ENCODE data around the gene GMPPA. TPM values are rescaled to one million over a fixed set of nuclear protein-coding genes. Genes with fewer than 3 reads are reported as not detected.

GMPPA gene
- total RNA-seq, 4 donors from 2014 or later = 16.2 to 32.6 (median 19.9) TPM

DNA sequence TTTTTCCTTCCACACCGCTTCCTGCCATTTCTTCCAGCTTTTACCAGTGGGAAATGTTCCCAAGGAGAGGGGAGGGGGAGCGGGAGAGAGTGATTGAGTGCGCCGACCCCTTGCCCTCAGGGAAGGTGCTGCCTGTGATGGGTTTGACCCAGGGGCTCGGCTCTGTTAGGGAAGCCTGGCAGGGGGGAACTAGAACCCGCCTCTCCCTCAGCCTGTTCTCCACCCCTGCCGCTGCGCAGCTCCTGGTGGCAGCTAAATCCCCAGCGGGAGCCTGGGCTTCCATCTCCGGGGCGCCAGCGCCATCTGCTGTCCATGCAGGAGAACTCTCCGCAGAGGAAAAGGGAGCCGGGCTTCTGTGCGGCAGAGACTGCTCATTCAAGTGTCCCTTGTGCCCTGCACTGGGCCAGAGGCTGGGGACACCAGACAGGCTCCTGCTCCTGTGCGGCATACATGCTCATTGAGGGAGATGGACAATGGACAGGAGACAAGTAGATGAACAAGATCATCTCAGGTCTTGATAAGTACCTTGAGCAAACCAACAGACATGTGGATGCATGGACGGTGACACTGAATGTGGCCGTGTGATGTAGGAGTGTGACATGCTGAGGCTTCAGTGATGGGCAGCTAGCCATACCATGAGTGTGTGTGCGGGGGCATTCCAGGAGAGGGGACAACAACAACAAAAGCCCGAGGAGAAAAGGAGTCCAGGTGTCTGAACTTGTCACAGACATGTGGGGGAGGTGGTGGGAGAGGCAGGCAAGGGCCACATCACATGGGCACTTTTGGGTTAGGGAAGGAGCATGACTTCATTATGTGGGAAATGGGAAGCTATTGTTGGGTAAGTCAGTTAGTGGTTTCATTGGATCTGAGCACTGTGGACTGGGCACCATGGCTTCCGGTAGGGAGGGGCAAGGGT lies 31.6 kb downstream of the GMPPA start:
- TF ChIP-seq EP300 (IDR thresholded peaks at IDR 0.05) (no peak), CTCF (IDR thresholded peaks at IDR 0.05) (peak; percentile 96 to 99 (median 97)), POLR2A (IDR thresholded peaks at IDR 0.05; ENCODE audit: low read depth) (no peak), POLR2AphosphoS5 (IDR thresholded peaks at IDR 0.05) (peak; percentile 44 to 68)
- no peaks in the 10 kb centered on the region for H3K9me3 ChIP-seq
- intact Hi-C loops (cut with DNase I) = loop anchor here (2.0 to 5.0 kb wide), 3 partner anchors 33 to 130 kb away; partner anchors contain the start of gene GMPPA
- 16% methylated on average over 19 of the region's 21 CpGs for WGBS
- H3K4me3 ChIP-seq = peak overlapping the region; percentile 11 to 32 (median 29)
- peaks cover 0 to 37% (median 0%) of the 10 kb centered on the region in 4 donors for H3K27me3 ChIP-seq
- H3K4me1 ChIP-seq = peaks cover 9 to 19% (median 15%) of the 10 kb centered on the region in 4 donors
- no peaks in the 10 kb centered on the region for H3K36me3 ChIP-seq
- peak overlapping the region in 1 of 4 donors; percentile 45 for H3K27ac ChIP-seq (replicated peaks in 1 of 4)
- no peak for DNase-seq (ENCODE audit: extremely low spot score)

- Histone ChIP-seq H3K36me3 (no peaks in the 10 kb centered on the region), H3K27ac (replicated peaks in 1 of 4) (no peak overlapping the region), H3K27me3 (peaks cover 0 to 25% (median 0%) of the 10 kb centered on the region in 4 donors), H3K4me1 (peaks cover 6 to 16% (median 14%) of the 10 kb centered on the region in 4 donors), H3K9me3 (no peaks in the 10 kb centered on the region), H3K4me3 (no peak overlapping the region)
- intact Hi-C loops (cut with DNase I) = loop anchor here (2.0 to 5.0 kb wide), 3 partner anchors 35 to 131 kb away; partner anchors contain the start of gene GMPPA
- WGBS = 90% methylated on average over 17 of the region's 20 CpGs
- no peak for TF ChIP-seq POLR2A (IDR thresholded peaks at IDR 0.05; ENCODE audit: low read depth)
- TF ChIP-seq EP300 (IDR thresholded peaks at IDR 0.05) = no peak
- no peak for DNase-seq (ENCODE audit: extremely low spot score)
Observed at GRCh38 chr2:219531639-219532377, 33.1 kb downstream of the GMPPA start.

DNA sequence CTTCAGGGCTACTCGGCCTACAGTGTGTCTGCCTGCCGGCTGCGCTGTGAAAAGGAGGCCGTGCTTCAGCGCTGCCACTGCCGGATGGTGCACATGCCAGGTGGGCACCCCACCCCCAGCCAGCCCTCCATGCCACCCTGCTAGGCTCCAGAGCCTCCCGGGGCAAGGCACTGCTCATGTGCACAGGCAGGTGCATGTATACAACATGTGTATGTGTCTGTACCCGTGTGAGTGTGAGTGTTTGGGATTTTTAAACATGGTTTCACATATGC lies 33.6 kb downstream of the GMPPA start:
- Histone ChIP-seq H3K9me3 (no peaks in the 10 kb centered on the region), H3K4me1 (peaks cover 6 to 13% (median 11%) of the 10 kb centered on the region in 4 donors), H3K27me3 (peaks cover 0 to 21% (median 0%) of the 10 kb centered on the region in 4 donors), H3K36me3 (no peaks in the 10 kb centered on the region), H3K4me3 (no peak overlapping the region), H3K27ac (replicated peaks in 1 of 4) (no peak overlapping the region)
- intact Hi-C loops (cut with DNase I) = loop anchor here (5.0 kb wide), 2 partner anchors 35 to 55 kb away; partner anchors contain the start of gene GMPPA
- TF ChIP-seq POLR2A (IDR thresholded peaks at IDR 0.05; ENCODE audit: low read depth) = no peak
- TF ChIP-seq CTCF (IDR thresholded peaks at IDR 0.05) = no peak
- no peak for TF ChIP-seq EP300 (IDR thresholded peaks at IDR 0.05)
- no peak for TF ChIP-seq POLR2AphosphoS5 (IDR thresholded peaks at IDR 0.05)
- WGBS = 40% methylated on average over 1 of the region's 8 CpGs
- DNase-seq (ENCODE audit: extremely low spot score) = no peak

DNA sequence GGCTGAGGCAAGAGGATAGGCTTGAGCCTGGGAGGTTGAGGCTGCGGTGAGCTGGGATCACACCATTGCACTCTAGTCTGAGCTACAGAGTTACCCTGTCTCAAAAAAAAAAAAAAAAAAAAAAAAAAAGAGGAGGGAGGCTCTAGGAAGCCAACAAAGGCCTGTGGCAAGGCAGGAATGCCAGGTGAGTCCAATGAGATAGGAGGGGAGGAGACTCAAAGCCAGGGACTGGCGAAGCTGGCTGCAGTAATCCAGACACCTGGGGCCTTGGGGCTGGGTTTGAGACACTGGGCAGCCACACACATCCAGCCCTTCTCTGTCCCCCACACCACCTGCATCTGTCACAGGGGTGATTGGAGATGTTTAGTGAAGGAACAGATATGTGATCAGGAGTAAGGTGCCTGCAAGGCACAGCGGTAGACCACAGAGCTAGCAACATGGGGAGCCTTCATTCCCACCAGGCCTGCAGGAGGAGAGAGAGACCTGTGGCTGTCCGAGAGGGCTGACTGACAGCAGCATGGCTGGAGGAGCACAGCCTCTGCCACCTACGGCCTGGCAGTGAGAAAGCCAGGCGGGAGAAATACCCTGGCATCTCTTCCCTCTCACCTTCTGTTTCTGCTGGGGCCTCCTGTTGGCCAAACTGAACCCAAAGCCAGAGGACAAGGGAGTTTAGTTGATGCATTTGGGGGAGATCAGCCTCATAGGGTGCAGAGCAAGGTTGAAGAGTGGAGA lies 35.4 kb downstream of the GMPPA start:
- Histone ChIP-seq H3K9me3 (no peaks in the 10 kb centered on the region), H3K36me3 (peaks cover 0 to 9% (median 4%) of the 10 kb centered on the region in 4 donors), H3K27me3 (peaks cover 0 to 15% (median 0%) of the 10 kb centered on the region in 4 donors), H3K4me3 (no peak overlapping the region), H3K4me1 (peaks cover 15 to 28% (median 23%) of the 10 kb centered on the region in 4 donors), H3K27ac (replicated peaks in 1 of 4) (no peak overlapping the region)
- 91% methylated on average over 6 of the region's 6 CpGs for WGBS
- no peak for DNase-seq (ENCODE audit: extremely low spot score)
- TF ChIP-seq EP300 (IDR thresholded peaks at IDR 0.05) = no peak
- no peak for TF ChIP-seq CTCF (IDR thresholded peaks at IDR 0.05)
- TF ChIP-seq POLR2AphosphoS5 (IDR thresholded peaks at IDR 0.05) = no peak
- no peak for TF ChIP-seq POLR2A (IDR thresholded peaks at IDR 0.05; ENCODE audit: low read depth)
- intact Hi-C loops (cut with DNase I) = loop anchor here (5.0 kb wide), 2 partner anchors 37 to 57 kb away; partner anchors contain the start of gene GMPPA

All from esophagus muscularis mucosa (tissue), 4 donors.